Esophagus squamous epithelium (tissue), 5 donors: ENCODE measurements around the gene CACNA1H. TPM values are rescaled to one million over a fixed set of nuclear protein-coding genes. Genes with fewer than 3 reads are reported as not detected.

ENCODE experiments used
- DNase-seq: peaks from one replicate; lab custom pipeline; 2025; lab: John Stamatoyannopoulos, UW
- H3K27ac ChIP-seq, 4 donors: fragments of 200-600 bp; sonication (generic); one replicate each; pipeline ENCODE4 v1.5.1; 2016 to 2019; ENCODE audit warnings: mild to moderate bottlenecking in 1 of 4
- H3K27me3 ChIP-seq, 4 donors: fragments of 200-600 bp; sonication (generic); 1 replicate in 3 of 4; 2 replicates in 1 of 4; pipeline versions ENCODE4 v1.5.1 to v1.6.0; 2017 to 2021; ENCODE audit warnings: antibody characterized with exemption in 1 of 4
- H3K36me3 ChIP-seq, 3 donors: fragments of 200-600 bp; sonication (generic); one replicate each; pipeline ENCODE4 v1.5.1; 2016 to 2019
- H3K4me1 ChIP-seq, 3 donors: fragments of 200-600 bp; sonication (generic); one replicate each; pipeline ENCODE4 v1.5.1; 2017 to 2019
- H3K4me3 ChIP-seq, 4 donors: fragments of 200-600 bp; sonication (generic); 1 replicate in 3 of 4; 2 replicates in 1 of 4; pipeline ENCODE4 v1.5.1; 2016 to 2019; ENCODE audit warnings: mild to moderate bottlenecking in 2 of 4, moderate library complexity in 1 of 4
- H3K9me3 ChIP-seq, 3 donors: fragments of 200-600 bp; sonication (generic); one replicate each; pipeline ENCODE4 v1.5.1; 2016 to 2019
- POLR2A ChIP-seq, 4 donors: fragments of 450-650 bp; IDR thresholded peaks; one replicate each; pipeline ENCODE4 v1.6.1; 2017; ENCODE audit warnings: antibody characterized with exemption in 4 of 4, mild to moderate bottlenecking in 4 of 4, moderate library complexity in 3 of 4
- WGBS, 2 donors: methylation state at CpG; one replicate each; pipeline ENCODE4 v1.1.5; 2018; 5-methylcytosine and 5-hydroxymethylcytosine counted together
- intact Hi-C: fragments of 100-400 bp; cut with DNase I; formaldehyde crosslinking; loops from one replicate; pipeline ENCODE4 v1.15.0; 2022
- total RNA-seq, 4 donors: library from RNA; depleted of rRNA; stranded (reverse); fragments of >200 nt; gene quantifications; one replicate each; pipeline ENCODE4 v1.1.0, GENCODE V29; 2016
- TF ChIP-seq, protein P1 (sequence below), 6 experiments: fragments of 450-650 bp in 4 of 6; fragments of 200-600 bp in 2 of 6; sonication (generic) in 2 of 6; IDR thresholded peaks; one replicate each; pipeline ENCODE4 v1.5.1; 2016 to 2019; ENCODE audit warnings: antibody characterized with exemption in 6 of 6, mild to moderate bottlenecking in 4 of 6, moderate library complexity in 4 of 6
- donor health status: DM: yes; HTN: yes; CAD: no.

CACNA1H gene
- total RNA-seq, 4 donors from 2014 or later, result 1.7 to 14.7 (median 5.6) TPM

DNA sequence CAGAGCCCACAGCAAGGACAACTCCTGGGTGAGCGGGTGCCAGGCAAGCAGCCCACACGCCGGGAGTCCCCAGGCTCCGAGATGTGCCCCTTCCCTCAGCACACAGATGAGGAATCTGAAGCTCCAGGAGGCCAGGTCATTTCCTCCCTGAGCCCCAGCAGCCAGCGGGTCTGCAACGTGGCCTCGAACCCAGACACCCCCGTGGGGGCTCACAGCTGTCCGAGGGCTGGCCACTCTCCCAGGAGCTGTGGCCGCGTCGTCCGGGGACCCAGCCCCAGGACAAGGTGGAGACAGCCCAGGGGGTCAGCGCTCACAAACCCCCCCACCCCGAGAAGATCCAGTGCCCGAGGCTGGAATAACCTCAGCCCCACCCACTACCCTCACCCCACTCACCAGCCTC, 39.4 kb upstream of the CACNA1H start:
- no peaks in the 10 kb centered on the region for H3K36me3 ChIP-seq
- whole genome bisulfite sequencing, 2 donors, result 64 to 66% methylated on average over 6 to 13 of the region's 16 CpGs
- no peak for TF ChIP-seq POLR2A (IDR thresholded peaks at IDR 0.05)
- TF ChIP-seq, protein P1, sequence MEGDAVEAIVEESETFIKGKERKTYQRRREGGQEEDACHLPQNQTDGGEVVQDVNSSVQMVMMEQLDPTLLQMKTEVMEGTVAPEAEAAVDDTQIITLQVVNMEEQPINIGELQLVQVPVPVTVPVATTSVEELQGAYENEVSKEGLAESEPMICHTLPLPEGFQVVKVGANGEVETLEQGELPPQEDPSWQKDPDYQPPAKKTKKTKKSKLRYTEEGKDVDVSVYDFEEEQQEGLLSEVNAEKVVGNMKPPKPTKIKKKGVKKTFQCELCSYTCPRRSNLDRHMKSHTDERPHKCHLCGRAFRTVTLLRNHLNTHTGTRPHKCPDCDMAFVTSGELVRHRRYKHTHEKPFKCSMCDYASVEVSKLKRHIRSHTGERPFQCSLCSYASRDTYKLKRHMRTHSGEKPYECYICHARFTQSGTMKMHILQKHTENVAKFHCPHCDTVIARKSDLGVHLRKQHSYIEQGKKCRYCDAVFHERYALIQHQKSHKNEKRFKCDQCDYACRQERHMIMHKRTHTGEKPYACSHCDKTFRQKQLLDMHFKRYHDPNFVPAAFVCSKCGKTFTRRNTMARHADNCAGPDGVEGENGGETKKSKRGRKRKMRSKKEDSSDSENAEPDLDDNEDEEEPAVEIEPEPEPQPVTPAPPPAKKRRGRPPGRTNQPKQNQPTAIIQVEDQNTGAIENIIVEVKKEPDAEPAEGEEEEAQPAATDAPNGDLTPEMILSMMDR (IDR thresholded peaks at IDR 0.05), result no peak
- peaks cover 0 to 12% (median 0%) of the 10 kb centered on the region in 3 donors for H3K4me1 ChIP-seq
- intact Hi-C loops, result no loop called here
- DNase-seq, result no peak
- H3K27ac ChIP-seq, result no peak overlapping the region
- no peak overlapping the region for H3K4me3 ChIP-seq
- H3K27me3 ChIP-seq, result peaks cover 0 to 93% (median under 1%) of the 10 kb centered on the region in 4 donors
- no peaks in the 10 kb centered on the region for H3K9me3 ChIP-seq

DNA sequence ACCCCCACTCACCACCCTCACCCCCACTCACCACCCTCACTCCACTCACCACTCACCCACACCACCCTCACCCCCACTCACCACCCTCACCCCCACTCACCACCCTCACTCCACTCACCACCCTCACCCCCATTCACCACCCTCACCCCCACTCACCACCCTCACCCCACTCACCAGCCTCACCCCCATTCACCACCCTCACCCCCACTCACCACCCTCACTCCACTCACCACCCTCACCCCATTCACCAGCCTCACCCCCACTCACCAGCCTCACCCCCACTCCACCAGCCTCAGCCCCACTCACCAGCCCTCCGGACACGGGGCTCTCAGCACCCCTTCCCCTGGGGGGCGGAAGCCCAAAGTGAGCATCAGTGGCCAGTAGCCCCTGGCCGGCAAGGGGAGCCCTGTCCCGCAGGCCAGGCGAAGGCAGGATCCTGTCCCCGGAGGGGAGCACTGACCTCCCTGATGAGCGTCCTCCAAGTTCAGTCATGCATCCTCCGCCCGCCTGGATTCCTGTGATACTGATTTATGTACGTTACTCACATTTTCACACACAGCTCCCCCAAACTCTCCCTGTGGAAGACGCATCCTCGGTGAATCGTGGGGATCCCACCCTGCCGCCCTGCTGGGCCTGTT, 38.9 kb upstream of the CACNA1H start:
- H3K27me3 ChIP-seq, result peaks cover 0 to 93% (median 0%) of the 10 kb centered on the region in 4 donors
- 60% methylated on average over 9 of the region's 15 CpGs; no CpG with 5 or more reads in 1 of the 2 donors for WGBS, 2 donors
- no peaks in the 10 kb centered on the region for H3K36me3 ChIP-seq
- no peak for DNase-seq
- no peak overlapping the region for H3K27ac ChIP-seq
- intact Hi-C loops, result no loop called here
- no peaks in the 10 kb centered on the region for H3K9me3 ChIP-seq
- H3K4me1 ChIP-seq, result peaks cover 0 to 7% (median 0%) of the 10 kb centered on the region in 3 donors
- no peak overlapping the region for H3K4me3 ChIP-seq
- TF ChIP-seq, protein P1 (IDR thresholded peaks at IDR 0.05), result no peak
- no peak for TF ChIP-seq POLR2A (IDR thresholded peaks at IDR 0.05)

DNA sequence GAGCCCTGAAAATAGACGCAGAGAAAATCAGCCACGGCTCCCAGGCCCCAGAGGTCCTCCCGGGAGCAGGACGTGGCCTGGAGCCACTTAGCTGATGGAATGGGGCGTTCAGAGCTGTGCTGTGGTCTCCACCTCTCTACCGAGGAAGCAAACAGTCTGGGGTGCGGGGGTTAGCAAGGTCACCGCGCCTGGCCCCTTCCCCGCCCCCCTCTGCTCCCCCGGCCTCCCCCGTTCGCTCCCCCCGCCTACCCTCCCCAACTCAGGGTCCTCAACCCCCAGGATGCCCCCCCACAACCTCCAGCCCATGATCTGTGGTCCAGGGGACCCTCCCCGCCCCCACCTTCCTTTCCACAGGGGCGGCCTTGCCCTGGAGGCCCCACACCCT, 36.2 kb upstream of the CACNA1H start:
- DNase-seq, result no peak
- TF ChIP-seq, protein P1 (IDR thresholded peaks at IDR 0.05), result no peak
- TF ChIP-seq POLR2A (IDR thresholded peaks at IDR 0.05), result no peak
- WGBS, 2 donors, result 48 to 51% methylated on average over 5 to 13 of the region's 16 CpGs

DNA sequence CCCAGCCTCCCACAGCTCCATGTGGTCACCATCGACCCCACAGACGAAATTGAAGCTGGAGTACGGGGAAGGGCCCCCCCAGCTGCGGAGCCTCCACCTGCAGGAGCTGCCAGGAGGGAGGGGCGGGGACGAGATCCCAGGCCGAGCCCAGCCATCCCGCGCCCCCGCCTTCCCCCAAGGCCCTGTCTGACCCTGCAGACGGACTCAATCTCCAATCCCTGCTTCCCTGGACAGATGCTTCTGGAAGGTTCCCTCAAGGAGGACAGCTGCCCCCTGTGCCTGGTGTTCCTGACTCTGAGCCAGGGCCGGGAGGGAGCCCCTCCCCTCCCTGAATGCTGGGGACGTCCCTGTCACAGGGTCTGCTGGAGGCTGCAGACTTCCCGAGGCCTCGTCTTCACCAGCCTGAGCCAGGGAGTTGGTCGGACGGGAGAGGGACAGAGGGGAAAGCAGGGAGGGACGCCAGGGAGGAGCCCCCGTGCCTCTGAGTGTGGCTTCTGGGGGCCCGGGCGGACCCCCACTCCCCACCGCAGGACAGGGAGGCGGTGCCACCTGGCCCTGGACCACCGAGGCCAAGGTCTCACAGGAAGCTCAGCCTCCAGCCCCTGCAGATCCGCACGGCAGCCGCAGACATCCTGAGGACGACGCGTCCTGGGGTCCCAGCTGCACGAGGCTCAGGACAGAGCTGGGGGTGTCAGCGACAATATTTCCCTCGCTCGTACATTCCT, 35.6 kb upstream of the CACNA1H start:
- H3K9me3 ChIP-seq, result no peaks in the 10 kb centered on the region
- intact Hi-C loops, result no loop called here
- 37% methylated on average over 6 of the region's 34 CpGs; no CpG with 5 or more reads in 1 of the 2 donors for WGBS, 2 donors
- H3K27me3 ChIP-seq, result peaks cover 0 to 92% (median 0%) of the 10 kb centered on the region in 4 donors
- no peak for TF ChIP-seq POLR2A (IDR thresholded peaks at IDR 0.05)
- TF ChIP-seq, protein P1 (IDR thresholded peaks at IDR 0.05), result no peak
- H3K4me1 ChIP-seq, result no peaks in the 10 kb centered on the region
- DNase-seq, result no peak
- H3K36me3 ChIP-seq, result no peaks in the 10 kb centered on the region
- H3K4me3 ChIP-seq, result no peak overlapping the region
- no peak overlapping the region for H3K27ac ChIP-seq

More for the DNA sequence above, 36.2 kb upstream of the CACNA1H start:
- Histone ChIP-seq H3K27ac (no peak overlapping the region), H3K4me1 (no peaks in the 10 kb centered on the region), H3K4me3 (no peak overlapping the region), H3K27me3 (peaks cover 0 to 93% (median 0%) of the 10 kb centered on the region in 4 donors), H3K9me3 (no peaks in the 10 kb centered on the region), H3K36me3 (no peaks in the 10 kb centered on the region)
- intact Hi-C loops, result no loop called here

DNA sequence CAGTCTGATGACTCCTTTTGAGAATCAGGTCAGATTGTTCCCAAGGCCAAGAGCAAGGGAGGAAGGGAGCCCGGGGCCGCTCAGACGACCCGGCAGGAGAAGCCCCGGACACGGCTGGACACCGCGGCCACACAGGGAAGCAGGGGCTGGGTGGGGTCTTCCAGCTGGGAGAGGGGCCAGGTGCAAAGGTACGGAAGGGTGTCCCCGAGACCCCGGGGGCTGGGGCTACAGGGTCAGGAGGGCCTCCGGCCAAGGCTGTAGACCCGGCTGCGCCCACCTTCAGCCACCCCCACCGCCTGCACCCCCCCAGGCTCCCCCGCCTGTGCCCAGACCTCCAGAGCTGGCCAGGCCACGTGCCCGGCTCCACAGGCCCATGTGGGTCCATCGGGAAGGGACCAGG, 35.0 kb upstream of the CACNA1H start:
- intact Hi-C loops, result no loop called here
- 67% methylated on average over 7 of the region's 19 CpGs; no CpG with 5 or more reads in 1 of the 2 donors for WGBS, 2 donors
- peaks cover 0 to 92% (median 0%) of the 10 kb centered on the region in 4 donors for H3K27me3 ChIP-seq
- no peaks in the 10 kb centered on the region for H3K4me1 ChIP-seq
- H3K9me3 ChIP-seq, result no peaks in the 10 kb centered on the region
- H3K4me3 ChIP-seq, result no peak overlapping the region
- H3K36me3 ChIP-seq, result no peaks in the 10 kb centered on the region
- TF ChIP-seq POLR2A (IDR thresholded peaks at IDR 0.05), result no peak
- TF ChIP-seq, protein P1 (IDR thresholded peaks at IDR 0.05), result no peak
- no peak overlapping the region for H3K27ac ChIP-seq
- no peak for DNase-seq
